GM12892 (cell line): Measurements from ENCODE around the gene B3GALT5.

Source experiments
- POLR2A ChIP-seq: IDR thresholded peaks from 2 replicates; pipeline ENCODE4 v1.6.1; 2011; ENCODE audit warnings: low read depth, low read length, control low read depth
- POLR2AphosphoS5 ChIP-seq: IDR thresholded peaks from 2 replicates; pipeline ENCODE4 v1.6.1; 2011; ENCODE audit warnings: low read depth, low read length, control low read depth
- TAF1 ChIP-seq: IDR thresholded peaks from 2 replicates; pipeline ENCODE4 v1.6.1; 2011; ENCODE audit warnings: low read depth, mild to moderate bottlenecking, control low read depth, low read length, borderline replicate concordance

DNA sequence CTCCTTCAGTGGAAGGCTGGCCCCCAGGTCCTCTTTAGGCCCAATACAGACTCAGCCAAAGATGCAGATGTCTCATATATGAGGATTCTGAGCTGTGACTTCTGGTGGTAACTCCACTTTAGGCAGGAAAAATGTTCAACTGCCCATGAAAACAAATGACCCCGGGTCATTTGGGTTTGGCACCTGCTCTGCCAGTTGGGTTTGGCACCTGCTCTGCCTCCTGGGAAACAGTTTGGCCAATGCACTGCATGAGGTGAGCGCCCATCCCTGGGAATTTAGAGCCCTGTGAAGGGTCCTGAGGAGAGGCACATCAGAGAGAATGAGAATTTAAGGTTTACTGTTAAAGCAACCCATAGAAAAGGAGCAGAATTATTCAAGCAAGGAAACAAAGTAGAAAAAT lies 45.3 kb downstream of the B3GALT5 start:
- TF ChIP-seq TAF1 (no peak), POLR2A (no peak), POLR2AphosphoS5 (no peak)
